Fibroblast of villous mesenchyme (primary cell): ENCODE measurements around the gene DOCK8. TPM values are rescaled to one million over a fixed set of nuclear protein-coding genes. Genes with fewer than 3 reads are reported as not detected.

ENCODE experiments used
- DNase-seq: peaks from one replicate; pipeline ENCODE4 v3.0.0-alpha.2; 2010; ENCODE audit warnings: low read depth
- H3K4me3 ChIP-seq: 2 replicates; pipeline ENCODE4 v1.5.1; 2011; ENCODE audit warnings: low read depth, mild to moderate bottlenecking, low read length
- CTCF ChIP-seq: IDR thresholded peaks from 2 replicates; pipeline ENCODE4 v1.5.1; 2012; ENCODE audit warnings: low read depth, mild to moderate bottlenecking, low read length; ENCODE audit not compliant: insufficient read depth
- total RNA-seq: library from RNA; depleted of rRNA; stranded (reverse); fragments of >200 nt; gene quantifications from 2 replicates; pipeline ENCODE4 v1.2.3, GENCODE V29; 2012

DOCK8 gene
- total RNA-seq, 1 donor: 2.6 TPM

- no peak for TF ChIP-seq CTCF
- H3K4me3 ChIP-seq: no peak overlapping the region
- DNase-seq: no peak
Measured at GRCh38 chr9:331197-331596, 116.5 kb downstream of the DOCK8 start.

DNA sequence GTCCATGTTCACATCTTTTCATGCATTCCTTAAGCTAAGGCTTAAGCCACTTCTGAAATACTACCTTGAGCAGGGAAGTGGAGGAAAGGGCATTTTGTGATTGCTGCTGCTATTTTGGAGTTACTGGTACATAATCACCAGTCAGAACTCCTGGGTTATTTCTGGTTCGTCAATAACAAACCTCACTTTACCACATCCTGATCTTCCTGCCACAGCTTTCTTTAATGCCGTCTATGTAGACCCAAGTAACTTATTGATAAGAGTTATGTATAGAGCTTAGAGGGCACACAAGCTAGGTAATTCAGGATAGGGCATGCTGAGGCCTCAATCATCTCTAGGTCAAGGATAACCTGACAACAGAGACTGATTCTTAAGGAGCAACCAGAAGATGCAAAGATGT is 120.7 kb downstream of the DOCK8 start:
- DNase-seq: no peak
- TF ChIP-seq CTCF: no peak
- no peak overlapping the region for H3K4me3 ChIP-seq

DNA sequence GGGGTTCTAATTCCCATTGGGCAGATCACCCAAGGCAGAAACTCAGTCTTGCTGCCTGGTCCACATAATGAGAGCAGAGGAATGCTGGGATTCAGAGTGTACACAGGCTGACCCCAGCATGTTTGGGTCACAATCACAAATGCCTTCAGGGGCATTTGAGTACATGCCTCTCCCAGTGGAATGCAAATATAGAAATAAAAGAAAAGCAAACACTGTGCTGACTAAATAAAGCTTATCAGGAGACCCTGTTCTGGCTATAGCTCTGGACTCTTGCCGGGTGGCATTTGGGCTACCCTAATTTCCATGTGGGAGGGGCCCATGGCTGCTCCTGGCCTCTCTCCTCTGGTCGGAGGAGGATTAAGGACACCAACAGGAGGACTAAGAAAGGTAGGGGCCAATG is 121.4 kb downstream of the DOCK8 start:
- TF ChIP-seq CTCF: no peak
- H3K4me3 ChIP-seq: no peak overlapping the region
- peak; percentile 3 for DNase-seq

GRCh38 chr9:338602-339001 is 123.9 kb downstream of the DOCK8 start:
- H3K4me3 ChIP-seq: no peak overlapping the region
- DNase-seq: no peak
- TF ChIP-seq CTCF: no peak

DNA sequence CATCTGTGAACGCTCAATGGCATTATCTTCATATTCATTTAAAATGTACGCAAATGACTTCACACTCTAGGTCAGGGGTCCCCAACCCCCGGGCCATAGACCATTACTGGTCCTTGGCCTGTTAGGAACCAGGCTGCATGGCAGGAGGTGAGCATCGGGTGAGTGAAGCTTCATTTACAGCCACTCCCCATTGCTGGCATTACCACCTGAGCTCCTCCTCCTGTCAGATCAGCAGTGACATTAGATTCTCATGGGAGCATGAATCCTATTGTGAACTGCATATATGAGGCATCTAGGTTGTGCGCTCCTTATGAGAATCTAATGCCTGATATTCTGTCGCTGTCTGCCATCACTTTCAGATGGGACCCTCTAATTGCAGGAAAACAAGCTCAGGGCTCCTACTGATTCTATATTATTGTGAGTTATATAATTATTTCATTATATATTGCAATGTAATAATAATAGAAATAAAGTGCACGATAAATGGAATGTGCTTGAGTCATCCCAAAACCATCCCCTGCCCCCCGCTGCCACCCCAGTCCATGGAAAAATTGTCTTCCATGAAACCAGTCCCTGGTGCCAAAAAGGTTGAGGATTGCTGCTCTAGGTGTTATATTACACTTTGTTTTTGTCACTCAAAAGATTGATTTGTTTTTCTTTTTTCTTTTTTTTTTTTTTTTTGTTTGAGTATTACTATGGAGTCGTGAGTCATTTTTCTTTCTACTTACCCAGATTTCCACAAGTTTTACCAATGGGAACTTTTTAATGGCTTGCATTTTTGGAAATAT is 127.2 kb downstream of the DOCK8 start:
- TF ChIP-seq CTCF: no peak
- H3K4me3 ChIP-seq: no peak overlapping the region
- no peak for DNase-seq

- no peak for DNase-seq
- no peak for TF ChIP-seq CTCF
- H3K4me3 ChIP-seq: no peak overlapping the region
Measured at GRCh38 chr9:343773-344172, 129.1 kb downstream of the DOCK8 start.

DNA sequence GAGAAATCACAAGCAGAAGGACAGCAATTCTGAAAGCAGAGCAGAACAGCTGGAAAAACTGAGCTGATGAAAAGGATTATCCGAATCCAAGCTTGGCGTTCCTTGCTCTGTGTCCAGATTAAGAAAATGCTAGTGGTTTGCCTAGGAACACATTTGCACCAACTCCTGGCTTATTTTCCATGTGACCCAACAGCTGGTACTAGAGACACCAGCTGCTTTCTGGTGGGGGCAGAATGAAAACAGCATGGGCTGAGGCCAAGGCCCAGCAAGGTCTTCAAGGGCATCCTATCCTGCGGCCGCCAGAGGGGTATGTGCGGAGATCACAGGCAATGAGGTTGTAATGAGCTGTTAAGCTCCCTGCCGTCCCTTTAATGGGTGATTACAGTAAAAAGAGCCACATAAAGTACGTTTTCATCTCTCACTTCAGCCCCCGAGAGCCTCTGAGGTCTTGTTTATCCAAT is 131.5 kb downstream of the DOCK8 start:
- no peak for TF ChIP-seq CTCF
- DNase-seq: no peak

More for the DNA sequence above, 131.5 kb downstream of the DOCK8 start:
- no peak overlapping the region for H3K4me3 ChIP-seq
